ENCODE results near the gene CCDC34.
"Not testable (repeated sequence)": the region's sequence is repeated elsewhere in the genome, so short reads cannot be mapped to it uniquely, and the experiment has no call there.

Gene CCDC34

GRCh38 chr11:27328614-27329013, 34.4 kb downstream of the CCDC34 start:
- DNase-seq: no peak
- H3K4me3 ChIP-seq (ENCODE audit: low read depth, low read length): no peak overlapping the region
- TF ChIP-seq, protein P1, sequence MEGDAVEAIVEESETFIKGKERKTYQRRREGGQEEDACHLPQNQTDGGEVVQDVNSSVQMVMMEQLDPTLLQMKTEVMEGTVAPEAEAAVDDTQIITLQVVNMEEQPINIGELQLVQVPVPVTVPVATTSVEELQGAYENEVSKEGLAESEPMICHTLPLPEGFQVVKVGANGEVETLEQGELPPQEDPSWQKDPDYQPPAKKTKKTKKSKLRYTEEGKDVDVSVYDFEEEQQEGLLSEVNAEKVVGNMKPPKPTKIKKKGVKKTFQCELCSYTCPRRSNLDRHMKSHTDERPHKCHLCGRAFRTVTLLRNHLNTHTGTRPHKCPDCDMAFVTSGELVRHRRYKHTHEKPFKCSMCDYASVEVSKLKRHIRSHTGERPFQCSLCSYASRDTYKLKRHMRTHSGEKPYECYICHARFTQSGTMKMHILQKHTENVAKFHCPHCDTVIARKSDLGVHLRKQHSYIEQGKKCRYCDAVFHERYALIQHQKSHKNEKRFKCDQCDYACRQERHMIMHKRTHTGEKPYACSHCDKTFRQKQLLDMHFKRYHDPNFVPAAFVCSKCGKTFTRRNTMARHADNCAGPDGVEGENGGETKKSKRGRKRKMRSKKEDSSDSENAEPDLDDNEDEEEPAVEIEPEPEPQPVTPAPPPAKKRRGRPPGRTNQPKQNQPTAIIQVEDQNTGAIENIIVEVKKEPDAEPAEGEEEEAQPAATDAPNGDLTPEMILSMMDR (IDR thresholded peaks at IDR 0.05; ENCODE audit: low read depth, low read length, missing control alignments): no peak
- no peaks in the 10 kb centered on the region for H3K27me3 ChIP-seq (replicated peaks)
- in situ Hi-C loops (cut with HindIII; ENCODE audit: low pct_ligation_motif_present, low sequenced_read_pairs): no loop called here
- H3K36me3 ChIP-seq (replicated peaks): no peaks in the 10 kb centered on the region
- no peak overlapping the region for H3K27ac ChIP-seq

- DNase-seq; H3K4me3 ChIP-seq (ENCODE audit: low read depth, low read length); H3K36me3 ChIP-seq (replicated peaks); in situ Hi-C loops (cut with HindIII; ENCODE audit: low pct_ligation_motif_present, low sequenced_read_pairs); H3K27me3 ChIP-seq (replicated peaks); H3K27ac ChIP-seq: not testable (repeated sequence)
Measured at GRCh38 chr11:27327064-27327463, 36.0 kb downstream of the CCDC34 start.

DNA sequence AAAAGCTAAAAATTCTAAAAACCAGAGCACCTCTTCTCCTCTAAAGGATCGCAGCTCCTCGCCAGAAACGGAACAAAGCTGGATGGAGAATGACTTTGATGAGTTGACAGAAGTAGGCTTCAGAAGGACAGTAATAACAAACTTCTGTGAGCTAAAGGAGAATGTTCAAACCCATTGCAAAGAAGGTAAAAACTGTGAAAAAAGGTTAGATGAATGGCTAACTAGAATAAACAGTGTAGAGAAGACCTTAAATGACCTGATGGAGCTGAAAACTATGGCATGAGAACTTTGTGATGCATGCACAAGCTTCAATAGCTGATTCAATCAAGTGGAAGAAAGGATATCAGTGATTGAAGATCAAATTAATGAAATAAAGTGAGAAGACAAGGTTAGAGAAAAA, 40.8 kb downstream of the CCDC34 start:
- in situ Hi-C loops (cut with HindIII; ENCODE audit: low pct_ligation_motif_present, low sequenced_read_pairs); H3K27ac ChIP-seq; H3K4me3 ChIP-seq (ENCODE audit: low read depth, low read length); H3K36me3 ChIP-seq (replicated peaks); DNase-seq; H3K27me3 ChIP-seq (replicated peaks): not testable (repeated sequence)

GRCh38 chr11:27321340-27321739, 41.7 kb downstream of the CCDC34 start:
- H3K27me3 ChIP-seq (replicated peaks); H3K36me3 ChIP-seq (replicated peaks); H3K27ac ChIP-seq; H3K4me3 ChIP-seq (ENCODE audit: low read depth, low read length); DNase-seq; in situ Hi-C loops (cut with HindIII; ENCODE audit: low pct_ligation_motif_present, low sequenced_read_pairs): not testable (repeated sequence)

- Histone ChIP-seq H3K27me3 (replicated peaks) (no peaks in the 10 kb centered on the region), H3K4me3 (ENCODE audit: low read depth, low read length) (no peak overlapping the region), H3K27ac (peak overlapping the region; percentile 35), H3K36me3 (replicated peaks) (no peaks in the 10 kb centered on the region)
- TF ChIP-seq, protein P1 (IDR thresholded peaks at IDR 0.05; ENCODE audit: low read depth, low read length, missing control alignments): no peak
- peak; percentile 75 for DNase-seq
- in situ Hi-C loops (cut with HindIII; ENCODE audit: low pct_ligation_motif_present, low sequenced_read_pairs): no loop called here
Measured at GRCh38 chr11:27319072-27319471, 43.9 kb downstream of the CCDC34 start.

GRCh38 chr11:27317751-27318150, 45.3 kb downstream of the CCDC34 start:
- DNase-seq: peak; percentile 76
- Histone ChIP-seq H3K4me3 (ENCODE audit: low read depth, low read length) (no peak overlapping the region), H3K27ac (peak overlapping the region; percentile 19), H3K27me3 (replicated peaks) (no peaks in the 10 kb centered on the region), H3K36me3 (replicated peaks) (no peaks in the 10 kb centered on the region)
- in situ Hi-C loops (cut with HindIII; ENCODE audit: low pct_ligation_motif_present, low sequenced_read_pairs): no loop called here
- TF ChIP-seq, protein P1 (IDR thresholded peaks at IDR 0.05; ENCODE audit: low read depth, low read length, missing control alignments): no peak

DNA sequence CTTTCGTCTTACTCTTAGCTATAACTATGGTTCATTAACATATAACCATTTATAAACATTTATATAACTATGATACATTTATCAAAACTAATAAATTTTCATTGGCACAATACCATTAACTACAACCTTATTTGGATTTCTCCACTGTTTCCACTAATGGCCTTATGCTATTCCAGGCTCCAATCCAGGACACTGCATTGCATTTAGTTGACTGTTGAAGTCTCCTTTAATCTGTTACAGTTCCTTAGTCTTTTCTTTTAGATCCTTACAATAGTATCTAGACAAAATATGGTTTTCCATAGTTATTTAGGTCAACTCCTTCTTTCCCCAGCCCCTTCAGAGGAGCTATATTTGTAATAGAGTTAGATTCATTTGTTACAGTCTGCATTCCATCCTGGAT, 47.2 kb downstream of the CCDC34 start:
- H3K4me3 ChIP-seq (ENCODE audit: low read depth, low read length): no peak overlapping the region
- no peaks in the 10 kb centered on the region for H3K36me3 ChIP-seq (replicated peaks)
- H3K27me3 ChIP-seq (replicated peaks): no peaks in the 10 kb centered on the region
- no peak overlapping the region for H3K27ac ChIP-seq
- in situ Hi-C loops (cut with HindIII; ENCODE audit: low pct_ligation_motif_present, low sequenced_read_pairs): no loop called here
- no peak for DNase-seq
- TF ChIP-seq, protein P1 (IDR thresholded peaks at IDR 0.05; ENCODE audit: low read depth, low read length, missing control alignments): no peak

All from brain microvascular endothelial cell (primary cell).